HG02571 (cell line): ENCODE data around the gene IRS1.

Source experiments
- ATAC-seq: cut with Tn5 transposase; IDR thresholded peaks from one replicate; pipeline ENCODE4 v1.9.1; 2021; ENCODE audit warnings: mild to moderate bottlenecking, moderate library complexity; ENCODE audit not compliant: unreplicated experiment

Gene IRS1

GRCh38 chr2:226758921-226759640 is 40.5 kb downstream of the IRS1 start:
- ATAC-seq: no peak

- no peak for ATAC-seq
Observed at GRCh38 chr2:226756131-226756530, 43.5 kb downstream of the IRS1 start.

GRCh38 chr2:226755631-226756030 is 44.0 kb downstream of the IRS1 start:
- ATAC-seq: no peak

- no peak for ATAC-seq
Observed at GRCh38 chr2:226754821-226755604, 44.6 kb downstream of the IRS1 start.

GRCh38 chr2:226752887-226753286 is 46.7 kb downstream of the IRS1 start:
- no peak for ATAC-seq

GRCh38 chr2:226747288-226747687 is 52.3 kb downstream of the IRS1 start:
- ATAC-seq: no peak

- ATAC-seq: no peak
Observed at GRCh38 chr2:226746196-226746800, 53.3 kb downstream of the IRS1 start.

- no peak for ATAC-seq
Observed at GRCh38 chr2:226743915-226744314, 55.7 kb downstream of the IRS1 start.

GRCh38 chr2:226742347-226742746 is 57.3 kb downstream of the IRS1 start:
- ATAC-seq: no peak

- no peak for ATAC-seq
Observed at GRCh38 chr2:226740039-226740648, 59.5 kb downstream of the IRS1 start.

GRCh38 chr2:226739545-226740030 is 60.0 kb downstream of the IRS1 start:
- no peak for ATAC-seq

GRCh38 chr2:226738821-226739544 is 60.6 kb downstream of the IRS1 start:
- no peak for ATAC-seq

GRCh38 chr2:226738191-226738820 is 61.3 kb downstream of the IRS1 start:
- no peak for ATAC-seq

GRCh38 chr2:226736382-226736781 is 63.2 kb downstream of the IRS1 start:
- ATAC-seq: no peak

- ATAC-seq: no peak
Observed at GRCh38 chr2:226733927-226734564, 65.6 kb downstream of the IRS1 start.

- no peak for ATAC-seq
Observed at GRCh38 chr2:226733189-226733858, 66.3 kb downstream of the IRS1 start.

GRCh38 chr2:226732478-226733188 is 67.0 kb downstream of the IRS1 start:
- ATAC-seq: no peak

GRCh38 chr2:226730481-226730880 is 69.1 kb downstream of the IRS1 start:
- no peak for ATAC-seq

- no peak for ATAC-seq
Observed at GRCh38 chr2:226728996-226729395, 70.6 kb downstream of the IRS1 start.
